Measurements from ENCODE around the gene PXDN.

DNA sequence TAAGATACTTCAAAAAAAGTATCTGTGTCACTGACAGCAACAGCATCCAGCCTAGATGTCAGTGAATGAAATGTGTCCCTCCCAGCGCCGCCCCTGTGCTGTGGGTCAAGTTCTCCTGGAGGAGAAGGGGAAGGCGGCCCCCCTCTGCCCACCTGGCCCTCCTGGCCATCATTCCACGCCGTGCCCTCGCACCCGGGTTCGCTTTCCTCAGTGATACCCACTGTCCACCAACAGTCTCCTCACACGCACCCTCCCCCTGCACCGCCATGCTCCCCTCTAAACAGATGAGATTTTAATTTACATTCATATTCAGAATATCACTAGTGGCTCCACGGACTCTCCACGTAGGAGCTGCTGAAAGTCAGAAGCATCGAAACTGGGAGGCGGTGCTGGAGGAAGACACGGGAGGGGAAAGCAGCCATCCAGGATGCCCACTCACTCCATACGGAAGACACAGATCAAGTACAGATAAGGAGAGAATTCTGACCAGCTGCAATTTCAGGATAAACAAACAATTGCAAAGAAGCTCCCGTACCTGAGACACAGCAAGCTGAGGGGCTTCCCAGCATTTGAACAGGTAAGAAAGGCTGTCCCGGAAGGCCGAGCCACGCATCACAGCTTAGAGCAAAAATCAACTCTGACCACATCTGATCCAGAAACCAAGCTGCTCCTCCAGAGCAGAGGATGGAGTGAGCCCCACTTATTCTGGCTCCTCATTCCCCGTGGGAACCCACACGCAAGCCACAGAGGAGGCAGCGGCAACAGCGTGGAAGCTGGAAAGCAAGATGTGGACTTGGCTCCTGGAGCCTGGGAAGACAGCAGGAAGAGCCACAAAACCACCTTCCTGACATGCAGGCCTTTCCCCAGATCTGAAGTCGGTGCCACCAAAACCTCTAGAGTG, 49.7 kb downstream of the PXDN start:
- TF ChIP-seq ATF6 (CRISPR knock-in tag; IDR thresholded peaks at IDR 0.05) (no peak), JUN (CRISPR knock-in tag; IDR thresholded peaks at IDR 0.05) (no peak), ZNF219 (CRISPR knock-in tag; IDR thresholded peaks at IDR 0.05; ENCODE audit: borderline replicate concordance) (no peak), USF1 (CRISPR knock-in tag; IDR thresholded peaks at IDR 0.05) (no peak), CTCF (IDR thresholded peaks at IDR 0.05) (no peak), NR3C1 (CRISPR knock-in tag; conservative IDR thresholded peaks at IDR 0.05; ENCODE audit: low read depth) (no peak), HMGA2 (CRISPR knock-in tag; IDR thresholded peaks at IDR 0.05) (no peak), CBFB (CRISPR knock-in tag; IDR thresholded peaks at IDR 0.05; ENCODE audit: low read depth) (no peak), CREB1 (CRISPR knock-in tag; IDR thresholded peaks at IDR 0.05) (no peak), TEAD4 (CRISPR knock-in tag; IDR thresholded peaks at IDR 0.05) (no peak), ATF1 (CRISPR knock-in tag; IDR thresholded peaks at IDR 0.05) (no peak), TCF7 (CRISPR knock-in tag; IDR thresholded peaks at IDR 0.05; ENCODE audit: low read depth) (no peak), OVOL2 (CRISPR knock-in tag; IDR thresholded peaks at IDR 0.05; ENCODE audit: borderline replicate concordance) (no peak)
- TF ChIP-seq, protein P1, sequence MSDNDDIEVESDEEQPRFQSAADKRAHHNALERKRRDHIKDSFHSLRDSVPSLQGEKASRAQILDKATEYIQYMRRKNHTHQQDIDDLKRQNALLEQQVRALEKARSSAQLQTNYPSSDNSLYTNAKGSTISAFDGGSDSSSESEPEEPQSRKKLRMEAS (CRISPR knock-in tag; IDR thresholded peaks at IDR 0.05): no peak
